Measurements from ENCODE around the gene RAD23A.

- TF ChIP-seq, protein P1, sequence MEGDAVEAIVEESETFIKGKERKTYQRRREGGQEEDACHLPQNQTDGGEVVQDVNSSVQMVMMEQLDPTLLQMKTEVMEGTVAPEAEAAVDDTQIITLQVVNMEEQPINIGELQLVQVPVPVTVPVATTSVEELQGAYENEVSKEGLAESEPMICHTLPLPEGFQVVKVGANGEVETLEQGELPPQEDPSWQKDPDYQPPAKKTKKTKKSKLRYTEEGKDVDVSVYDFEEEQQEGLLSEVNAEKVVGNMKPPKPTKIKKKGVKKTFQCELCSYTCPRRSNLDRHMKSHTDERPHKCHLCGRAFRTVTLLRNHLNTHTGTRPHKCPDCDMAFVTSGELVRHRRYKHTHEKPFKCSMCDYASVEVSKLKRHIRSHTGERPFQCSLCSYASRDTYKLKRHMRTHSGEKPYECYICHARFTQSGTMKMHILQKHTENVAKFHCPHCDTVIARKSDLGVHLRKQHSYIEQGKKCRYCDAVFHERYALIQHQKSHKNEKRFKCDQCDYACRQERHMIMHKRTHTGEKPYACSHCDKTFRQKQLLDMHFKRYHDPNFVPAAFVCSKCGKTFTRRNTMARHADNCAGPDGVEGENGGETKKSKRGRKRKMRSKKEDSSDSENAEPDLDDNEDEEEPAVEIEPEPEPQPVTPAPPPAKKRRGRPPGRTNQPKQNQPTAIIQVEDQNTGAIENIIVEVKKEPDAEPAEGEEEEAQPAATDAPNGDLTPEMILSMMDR (IDR thresholded peaks at IDR 0.05): no peak
- no peak for TF ChIP-seq POLR2A (IDR thresholded peaks at IDR 0.05)
Measured at GRCh38 chr19:12982648-12983047, 37.0 kb downstream of the RAD23A start.
